ENCODE results near the gene KIF21B.
A peak's percentile ranks its signal among the peaks of the same experiment; 100 is the strongest.

Gene KIF21B

GRCh38 chr1:200990114-200990513 is 33.4 kb downstream of the KIF21B start:
- Histone ChIP-seq H3K4me3 (ENCODE audit: low read depth, low read length) (no peak overlapping the region), H3K27me3 (ENCODE audit: insufficient read depth, low read depth, severe bottlenecking) (no peaks in the 10 kb centered on the region), H3K36me3 (peaks cover 96% of the 10 kb centered on the region), H3K27ac (no peak overlapping the region), H3K9me3 (ENCODE audit: severe bottlenecking) (no peaks in the 10 kb centered on the region)
- no peak for DNase-seq
- 0 out of 2 replicates have a peak, but pooled peaks have one; percentile 30 for TF ChIP-seq CTCF (IDR thresholded peaks at IDR 0.05; ENCODE audit: low read depth, low read length)

GRCh38 chr1:200989337-200989736 is 34.2 kb downstream of the KIF21B start:
- no peak for TF ChIP-seq CTCF (IDR thresholded peaks at IDR 0.05; ENCODE audit: low read depth, low read length)
- no peaks in the 10 kb centered on the region for H3K27me3 ChIP-seq (ENCODE audit: insufficient read depth, low read depth, severe bottlenecking)
- no peaks in the 10 kb centered on the region for H3K9me3 ChIP-seq (ENCODE audit: severe bottlenecking)
- no peak for DNase-seq
- peaks cover 96% of the 10 kb centered on the region for H3K36me3 ChIP-seq
- H3K4me3 ChIP-seq (ENCODE audit: low read depth, low read length), result no peak overlapping the region
- peak overlapping the region; percentile 35 for H3K27ac ChIP-seq

GRCh38 chr1:200988693-200989092 is 34.8 kb downstream of the KIF21B start:
- Histone ChIP-seq H3K27ac (peak overlapping the region; percentile 35), H3K36me3 (peaks cover 97% of the 10 kb centered on the region), H3K4me3 (ENCODE audit: low read depth, low read length) (no peak overlapping the region), H3K27me3 (ENCODE audit: insufficient read depth, low read depth, severe bottlenecking) (no peaks in the 10 kb centered on the region), H3K9me3 (ENCODE audit: severe bottlenecking) (no peaks in the 10 kb centered on the region)
- TF ChIP-seq CTCF (IDR thresholded peaks at IDR 0.05; ENCODE audit: low read depth, low read length), result no peak
- peak; percentile 43 for DNase-seq

GRCh38 chr1:200985481-200985880 is 38.0 kb downstream of the KIF21B start:
- Histone ChIP-seq H3K36me3 (peaks cover 98% of the 10 kb centered on the region), H3K27me3 (ENCODE audit: insufficient read depth, low read depth, severe bottlenecking) (no peaks in the 10 kb centered on the region), H3K9me3 (ENCODE audit: severe bottlenecking) (no peaks in the 10 kb centered on the region), H3K4me3 (ENCODE audit: low read depth, low read length) (no peak overlapping the region), H3K27ac (no peak overlapping the region)
- no peak for TF ChIP-seq CTCF (IDR thresholded peaks at IDR 0.05; ENCODE audit: low read depth, low read length)
- no peak for DNase-seq

GRCh38 chr1:200983035-200983561 is 40.4 kb downstream of the KIF21B start:
- Histone ChIP-seq H3K27me3 (ENCODE audit: insufficient read depth, low read depth, severe bottlenecking) (no peaks in the 10 kb centered on the region), H3K4me3 (ENCODE audit: low read depth, low read length) (no peak overlapping the region), H3K9me3 (ENCODE audit: severe bottlenecking) (no peaks in the 10 kb centered on the region), H3K27ac (no peak overlapping the region; the same call in 1 of the 2 replicates), H3K36me3 (peaks cover 98% of the 10 kb centered on the region)
- no peak for DNase-seq
- TF ChIP-seq CTCF (IDR thresholded peaks at IDR 0.05; ENCODE audit: low read depth, low read length), result no peak
